ENCODE results near the gene GNG7. TPM values are rescaled to one million over a fixed set of nuclear protein-coding genes. Genes with fewer than 3 reads are reported as not detected.

Gene GNG7
- total RNA-seq, 2 donors from 2014 or later: 12.3 to 12.4 TPM

GRCh38 chr19:2726904-2727639 is 24.6 kb upstream of the GNG7 start:
- DNase-seq: no peak

GRCh38 chr19:2726160-2726855 is 23.8 kb upstream of the GNG7 start:
- H3K9me3 Mint-ChIP-seq: no peaks in the 10 kb centered on the region
- peaks cover 25% of the 10 kb centered on the region for H3K27me3 Mint-ChIP-seq (ENCODE audit: insufficient read depth)
- no peak for TF ChIP-seq CTCF (conservative IDR thresholded peaks at IDR 0.05)
- Histone ChIP-seq H3K9ac (ENCODE audit: extremely low read depth, low read length, poor library complexity, severe bottlenecking) (no peak overlapping the region), H3K9me3 (ENCODE audit: control insufficient read depth, low read length) (no peaks in the 10 kb centered on the region), H3K4me1 (ENCODE audit: control insufficient read depth, insufficient read depth, low read length) (no peaks in the 10 kb centered on the region), H3K36me3 (ENCODE audit: control insufficient read depth, insufficient read depth, low read length) (no peaks in the 10 kb centered on the region), H3K27ac (ENCODE audit: low read depth, low read length) (no peak overlapping the region), H3K4me3 (ENCODE audit: low read length) (no peak overlapping the region), H3K27me3 (ENCODE audit: control insufficient read depth, insufficient read depth, low read length, poor library complexity, severe bottlenecking) (peaks cover 10% of the 10 kb centered on the region)
- 88% methylated on average over 10 to 15 of the region's 15 CpGs for WGBS, 2 experiments (ENCODE audit: insufficient coverage in 1 of 2, insufficient read length in 1 of 2)
- no peak for DNase-seq
- no peak overlapping the region for H3K4me3 Mint-ChIP-seq
- no peak overlapping the region for H3K27ac Mint-ChIP-seq
- H3K4me1 Mint-ChIP-seq: no peaks in the 10 kb centered on the region
- H3K36me3 Mint-ChIP-seq (ENCODE audit: low read depth): no peaks in the 10 kb centered on the region

More at GRCh38 chr19:2726904-2727639, 24.6 kb upstream of the GNG7 start:
- Histone ChIP-seq H3K36me3 (ENCODE audit: control insufficient read depth, insufficient read depth, low read length) (no peaks in the 10 kb centered on the region), H3K4me1 (ENCODE audit: control insufficient read depth, insufficient read depth, low read length) (no peaks in the 10 kb centered on the region), H3K27ac (ENCODE audit: low read depth, low read length) (no peak overlapping the region), H3K4me3 (ENCODE audit: low read length) (no peak overlapping the region), H3K9me3 (ENCODE audit: control insufficient read depth, low read length) (no peaks in the 10 kb centered on the region), H3K27me3 (ENCODE audit: control insufficient read depth, insufficient read depth, low read length, poor library complexity, severe bottlenecking) (peaks cover 5% of the 10 kb centered on the region), H3K9ac (ENCODE audit: extremely low read depth, low read length, poor library complexity, severe bottlenecking) (no peak overlapping the region)
- Mint-ChIP-seq H3K36me3 (ENCODE audit: low read depth) (no peaks in the 10 kb centered on the region), H3K27me3 (ENCODE audit: insufficient read depth) (peaks cover 20% of the 10 kb centered on the region), H3K4me3 (no peak overlapping the region), H3K9me3 (no peaks in the 10 kb centered on the region), H3K4me1 (no peaks in the 10 kb centered on the region), H3K27ac (no peak overlapping the region)
- 64 to 69% methylated on average over 6 to 26 of the region's 26 CpGs for WGBS, 2 experiments (ENCODE audit: insufficient coverage in 1 of 2, insufficient read length in 1 of 2)
- TF ChIP-seq CTCF (conservative IDR thresholded peaks at IDR 0.05): peak; percentile 53

GRCh38 chr19:2724148-2724557 is 21.7 kb upstream of the GNG7 start:
- no peak overlapping the region for H3K9ac ChIP-seq (ENCODE audit: extremely low read depth, low read length, poor library complexity, severe bottlenecking)
- Mint-ChIP-seq H3K27me3 (ENCODE audit: insufficient read depth) (peaks cover 25% of the 10 kb centered on the region), H3K4me3 (no peak overlapping the region), H3K4me1 (peaks cover 4% of the 10 kb centered on the region), H3K27ac (no peak overlapping the region), H3K36me3 (ENCODE audit: low read depth) (no peaks in the 10 kb centered on the region), H3K9me3 (no peaks in the 10 kb centered on the region)
- H3K27me3 ChIP-seq (ENCODE audit: control insufficient read depth, insufficient read depth, low read length, poor library complexity, severe bottlenecking): peaks cover 10% of the 10 kb centered on the region
- no peak overlapping the region for H3K27ac ChIP-seq (ENCODE audit: low read depth, low read length)
- no peak for DNase-seq
- peak; percentile 62 for TF ChIP-seq CTCF (conservative IDR thresholded peaks at IDR 0.05)
- H3K4me1 ChIP-seq (ENCODE audit: control insufficient read depth, insufficient read depth, low read length): no peaks in the 10 kb centered on the region
- no peaks in the 10 kb centered on the region for H3K36me3 ChIP-seq (ENCODE audit: control insufficient read depth, insufficient read depth, low read length)
- 59 to 79% methylated on average over 4 to 7 of the region's 7 CpGs for WGBS, 2 experiments (ENCODE audit: insufficient coverage in 1 of 2, insufficient read length in 1 of 2)
- no peak overlapping the region for H3K4me3 ChIP-seq (ENCODE audit: low read length)
- H3K9me3 ChIP-seq (ENCODE audit: control insufficient read depth, low read length): no peaks in the 10 kb centered on the region
